HepG2 (cell line): ENCODE measurements around the gene CREG1. TPM values are rescaled to one million over a fixed set of nuclear protein-coding genes. Genes with fewer than 3 reads are reported as not detected.

Source experiments
- ATAC-seq: fragments of 200-7000 bp; cut with Tn5 transposase; 3 replicates; pipeline ENCODE4 v1.9.1; 2020; ENCODE audit warnings: mild to moderate bottlenecking, moderate library complexity
- BruUV-seq: library from RNA; stranded (reverse); fragments of 400-500 nt; replicated peaks from 2 replicates; lab custom pipeline; 2021; lab: Mats Ljungman, UMichigan
- CTCF ChIA-PET: fragments of 300-600 bp; formaldehyde crosslinking; extraction: SDS; loops from one replicate; lab custom pipeline; 2021; ENCODE audit warnings: low total read pairs, inconsistent platforms, low intra/inter-chr PET ratio; lab: Yijun Ruan, JAX
- POLR2A ChIA-PET: fragments of 350-600 bp; sonication (Branson Sonifier 250); formaldehyde crosslinking; loops from one replicate; lab custom pipeline; 2020; ENCODE audit warnings: antibody characterized with exemption, inconsistent platforms; lab: Yijun Ruan, JAX
- DNase-seq: peaks from one replicate; pipeline ENCODE4 v3.0.0-alpha.2; 2015; ENCODE audit warnings: low spot score
- FAIRE-seq: peaks from 3 replicates; lab custom pipeline; 2011; peaks lifted over from hg19 to GRCh38; lab: Jason Lieb, UNC
- H2AFZ ChIP-seq: one replicate; pipeline ENCODE4 v1.6.1; 2011; ENCODE audit warnings: low read length, inconsistent platforms
- H3K27ac ChIP-seq: fragments of 300-600 bp; 3 replicates; pipeline ENCODE4 v1.8.0; 2011; ENCODE audit warnings: mixed run types, mild to moderate bottlenecking, mixed read lengths, low read length, inconsistent platforms; ENCODE audit not compliant: insufficient read depth; ENCODE audit errors: extremely low read length
- H3K27me3 ChIP-seq, 2 experiments: fragments of 200-600 bp in 1 of 2; 2 replicates in 1 of 2; 3 replicates in 1 of 2; pipeline versions ENCODE4 v1.6.0 to v1.8.0; 2011; ENCODE audit warnings: low read length in 2 of 2, mild to moderate bottlenecking in 2 of 2, moderate library complexity in 2 of 2, inconsistent platforms in 1 of 2; ENCODE audit not compliant: insufficient read depth in 2 of 2, control insufficient read depth in 1 of 2
- H3K36me3 ChIP-seq, 2 experiments: fragments of 200-600 bp in 1 of 2; replicated peaks in 1 of 2; 2 replicates in 1 of 2; 3 replicates in 1 of 2; pipeline versions ENCODE4 v1.5.1 to v1.8.0; 2011; ENCODE audit warnings: low read length in 2 of 2, inconsistent platforms in 1 of 2; ENCODE audit not compliant: insufficient read depth in 2 of 2, control insufficient read depth in 1 of 2
- H3K4me1 ChIP-seq: 2 replicates; pipeline ENCODE4 v1.5.1; 2012; ENCODE audit warnings: low read length, inconsistent platforms; ENCODE audit not compliant: insufficient read depth
- H3K4me2 ChIP-seq: 2 replicates; pipeline ENCODE4 v1.6.0; 2011; ENCODE audit warnings: low read depth, low read length, inconsistent platforms
- H3K4me3 ChIP-seq, 3 experiments: fragments of 200-600 bp in 1 of 3; sonication (generic), shearing (Covaris generic) in 1 of 3; replicated peaks in 1 of 3; 2 replicates each; pipeline ENCODE4 v1.5.1; 2011 to 2016; ENCODE audit warnings: low read length in 3 of 3, inconsistent platforms in 2 of 3, low read depth in 2 of 3, mild to moderate bottlenecking in 2 of 3, control low read depth in 1 of 3, mixed read lengths in 1 of 3; ENCODE audit not compliant: insufficient read depth in 1 of 3
- H3K79me2 ChIP-seq: one replicate; pipeline ENCODE4 v1.6.1; 2011; ENCODE audit warnings: low read length, inconsistent platforms; ENCODE audit not compliant: insufficient read depth
- H3K9ac ChIP-seq: 2 replicates; pipeline ENCODE4 v1.6.0; 2011; ENCODE audit warnings: mild to moderate bottlenecking, low read depth, low read length, inconsistent platforms; ENCODE audit not compliant: insufficient read depth
- H3K9me3 ChIP-seq: 2 replicates; pipeline ENCODE4 v1.5.1; 2012; ENCODE audit warnings: mild to moderate bottlenecking, low read length
- H4K20me1 ChIP-seq: 2 replicates; pipeline ENCODE4 v1.6.0; 2011; ENCODE audit warnings: inconsistent platforms, mild to moderate bottlenecking, low read length, moderate library complexity; ENCODE audit not compliant: insufficient read depth
- CREB1 ChIP-seq, 2 experiments: fragments of 450-650 bp in 1 of 2; IDR thresholded peaks; 2 replicates each; pipeline ENCODE4 v1.6.1; 2016 to 2017; ENCODE audit warnings: control low read depth in 1 of 2, mild to moderate bottlenecking in 1 of 2, missing compliant biosample characterization in 1 of 2, missing genetic modification characterization in 1 of 2
- ERF ChIP-seq: IDR thresholded peaks from 2 replicates; pipeline ENCODE4 v1.6.1; 2018; ENCODE audit warnings: missing biosample characterization, missing genetic modification reagents
- ISX ChIP-seq: sonication (generic); formaldehyde crosslinking; conservative IDR thresholded peaks from 2 replicates; pipeline ENCODE4 v1.5.0; 2020; ENCODE audit warnings: missing genetic modification reagents
- MAFG ChIP-seq: sonication (generic); formaldehyde crosslinking; IDR thresholded peaks from 2 replicates; pipeline ENCODE4 v1.5.1; 2020; ENCODE audit warnings: mild to moderate bottlenecking, missing genetic modification reagents
- MNT ChIP-seq: fragments of 450-650 bp; IDR thresholded peaks from 2 replicates; pipeline ENCODE4 v1.6.1; 2016
- WGBS: methylation state at CpG from one replicate; pipeline ENCODE4 v1.1.6; 2017; ENCODE audit warnings: low lambda C conversion rate; 5-methylcytosine and 5-hydroxymethylcytosine counted together
- in situ Hi-C: cut with HindIII; loops from 2 replicates; pipeline ENCODE4 v1.10.0; 2017; ENCODE audit warnings: low pct_unique_long_range_greater_than_20kb; ENCODE audit not compliant: extremely low pct_ligation_motif_present
- intact Hi-C: fragments of 100-400 bp; cut with micrococcal nuclease; formaldehyde crosslinking; loops from one replicate; pipeline ENCODE4 v1.10.0; 2022; ENCODE audit not compliant: unreplicated experiment
- polyA plus RNA-seq, 8 experiments: library from polyadenylated mRNA; depleted of rRNA in 3 of 8; stranded (reverse) in 7 of 8; unstranded in 1 of 8; fragments of >200 nt; fragmentation: Illumina TruSeq in 4 of 8; extraction: Trizol in 4 of 8; gene quantifications; 2 replicates each; pipeline versions ENCODE4 v1.2.1 to v1.2.3, GENCODE V29; 2011 to 2016; ENCODE audit warnings: low read depth in 4 of 8, missing spikeins in 1 of 8, mixed read lengths in 1 of 8; ENCODE audit not compliant: insufficient read depth in 1 of 8
- total RNA-seq, 5 experiments: library from RNA; depleted of rRNA; stranded (reverse); fragments of >200 nt; fragmentation: Illumina TruSeq; extraction: Trizol; gene quantifications; 2 replicates each; pipeline ENCODE4 v1.2.3, GENCODE V29; 2016; ENCODE audit warnings: low read depth in 1 of 5

The CREG1 gene
- total and polyA plus RNA-seq, 2 of the 13 experiments (the other 11 are each of a cell fraction or from before 2014, with no cell fraction given), result 31.3 to 33.5 TPM

GRCh38 chr1:167510881-167511280 lies 42.7 kb downstream of the CREG1 start:
- intact Hi-C loops (no loop called here), in situ Hi-C loops (no loop called here)
- Histone ChIP-seq H3K9ac (no peak overlapping the region), H2AFZ (no peak overlapping the region), H3K79me2 (no peaks in the 10 kb centered on the region), H3K9me3 (no peaks in the 10 kb centered on the region), H3K27ac (no peak overlapping the region), H3K27me3 (peaks cover 0 to 20% of the 10 kb centered on the region in 2 experiments; a peak in 3 of 5 replicates), H3K4me2 (no peak overlapping the region), H3K4me3 (no peak overlapping the region), H3K4me1 (no peaks in the 10 kb centered on the region), H3K36me3 (no peaks in the 10 kb centered on the region), H4K20me1 (no peaks in the 10 kb centered on the region)
- POLR2A ChIA-PET, result no interaction called here
- TF ChIP-seq CREB1 (IDR thresholded peaks at IDR 0.05), result 0 out of 2 replicates have a peak, but pooled peaks have one; percentile 14
- no peak for TF ChIP-seq CREB1 (CRISPR knock-in tag; IDR thresholded peaks at IDR 0.05)
- TF ChIP-seq ISX (CRISPR knock-in tag), result no peak
- FAIRE-seq (no peak), ATAC-seq (no peak), DNase-seq (no peak)
- 7% methylated on average over 4 of the region's 4 CpGs for WGBS
- BruUV-seq, result no TSS peak
- CTCF ChIA-PET, result no interaction called here

- POLR2A ChIA-PET, result no interaction called here
- H2AFZ ChIP-seq, result no peak overlapping the region
- no peak overlapping the region for H3K4me3 ChIP-seq
- in situ Hi-C loops (no loop called here), intact Hi-C loops (no loop called here)
- H3K4me1 ChIP-seq, result no peaks in the 10 kb centered on the region
- H3K9ac ChIP-seq, result no peak overlapping the region
- WGBS, result no CpG with 5 or more reads among the region's 3 CpGs
- H4K20me1 ChIP-seq, result no peaks in the 10 kb centered on the region
- no peaks in the 10 kb centered on the region for H3K9me3 ChIP-seq
- FAIRE-seq (no peak), DNase-seq (no peak), ATAC-seq (no peak)
- H3K27ac ChIP-seq, result no peak overlapping the region
- H3K27me3 ChIP-seq, result peaks cover 0 to 20% of the 10 kb centered on the region in 2 experiments; a peak in 3 of 5 replicates
- H3K4me2 ChIP-seq, result no peak overlapping the region
- TF ChIP-seq ERF (CRISPR knock-in tag) (no peak), MAFG (CRISPR knock-in tag) (no peak), MNT (peak; percentile 44; the same call in 1 of the 2 replicates)
- H3K36me3 ChIP-seq, result no peaks in the 10 kb centered on the region
- BruUV-seq, result no TSS peak
- CTCF ChIA-PET, result no interaction called here
- H3K79me2 ChIP-seq, result no peaks in the 10 kb centered on the region
Measured at GRCh38 chr1:167510244-167510643, 43.3 kb downstream of the CREG1 start.
